GM12878 (cell line): ENCODE results near the gene PIP4K2B. TPM values are rescaled to one million over a fixed set of nuclear protein-coding genes. Genes with fewer than 3 reads are reported as not detected.

Experiments
- ATAC-seq: fragments of 200-7000 bp; cut with Tn5 transposase; 3 replicates; pipeline ENCODE4 v1.9.1; 2020; ENCODE audit warnings: mild to moderate bottlenecking, moderate library complexity
- BruUV-seq: library from RNA; stranded (reverse); fragments of 400-500 nt; replicated peaks from 2 replicates; lab custom pipeline; 2021; lab: Mats Ljungman, UMichigan
- CTCF ChIA-PET: fragments of 300-600 bp; sonication (Branson Sonifier 250); formaldehyde crosslinking; extraction: SDS; loops from one replicate; lab custom pipeline; 2021; ENCODE audit warnings: inconsistent platforms; lab: Yijun Ruan, JAX
- POLR2A ChIA-PET: fragments of 350-600 bp; formaldehyde crosslinking; extraction: SDS; loops from one replicate; lab custom pipeline; 2021; ENCODE audit warnings: inconsistent platforms; lab: Charles Lee
- RAD21 ChIA-PET: fragments of 300-600 bp; sonication (Branson Sonifier 250); formaldehyde crosslinking; loops from one replicate; lab custom pipeline; 2023; ENCODE audit warnings: antibody characterized with exemption; ENCODE audit not compliant: unreplicated experiment; lab: Charles Lee
- SMC1A ChIA-PET: fragments of 300-600 bp; sonication (Branson Sonifier 250); formaldehyde crosslinking; loops from one replicate; lab custom pipeline; 2023; ENCODE audit not compliant: unreplicated experiment, uncharacterized antibody; lab: Charles Lee
- DNase-seq: peaks from one replicate; pipeline ENCODE4 v3.0.0-alpha.2; 2011; ENCODE audit warnings: low read depth, low spot score
- FAIRE-seq: peaks from 3 replicates; lab custom pipeline; 2011; peaks lifted over from hg19 to GRCh38; lab: Jason Lieb, UNC
- H2AFZ ChIP-seq: 2 replicates; pipeline ENCODE4 v1.6.0; 2011; ENCODE audit warnings: low read depth, low read length, control low read depth; ENCODE audit not compliant: control insufficient read depth
- H3K27ac ChIP-seq: 2 replicates; pipeline ENCODE4 v1.5.1; 2011; ENCODE audit warnings: control low read depth; ENCODE audit not compliant: control insufficient read depth, insufficient read depth
- H3K27me3 ChIP-seq, 2 experiments: replicated peaks in 1 of 2; 2 replicates each; pipeline versions ENCODE4 v1.6.0 to v1.6.1; 2011; ENCODE audit warnings: low read length in 1 of 2; ENCODE audit not compliant: control insufficient read depth in 2 of 2, insufficient read depth in 2 of 2
- H3K36me3 ChIP-seq, 2 experiments: 2 replicates each; pipeline ENCODE4 v1.5.1; 2011; ENCODE audit warnings: low read length in 1 of 2; ENCODE audit not compliant: control insufficient read depth in 2 of 2, insufficient read depth in 2 of 2
- H3K4me1 ChIP-seq: 2 replicates; pipeline ENCODE4 v1.6.1; 2011; ENCODE audit warnings: mild to moderate bottlenecking, low read length, moderate library complexity, mixed read lengths; ENCODE audit not compliant: control insufficient read depth, insufficient read depth
- H3K4me2 ChIP-seq: 2 replicates; pipeline ENCODE4 v1.6.0; 2011; ENCODE audit warnings: control low read depth; ENCODE audit not compliant: control insufficient read depth, insufficient read depth
- H3K4me3 ChIP-seq: fragments of 200-600 bp; sonication (generic); 2 replicates; pipeline ENCODE4 v1.5.1; 2016
- H3K79me2 ChIP-seq: 2 replicates; pipeline ENCODE4 v1.6.0; 2011; ENCODE audit warnings: low read length; ENCODE audit not compliant: control insufficient read depth, insufficient read depth
- H3K9ac ChIP-seq: 2 replicates; pipeline ENCODE4 v1.8.0; 2011; ENCODE audit warnings: low read length, control low read depth, mixed read lengths; ENCODE audit not compliant: control insufficient read depth, insufficient read depth
- H3K9me3 ChIP-seq: replicated peaks from 3 replicates; pipeline ENCODE4 v1.5.1; 2011; ENCODE audit warnings: mild to moderate bottlenecking, low read length; ENCODE audit not compliant: control insufficient read depth, insufficient read depth
- H4K20me1 ChIP-seq: 2 replicates; pipeline ENCODE4 v1.6.0; 2011; ENCODE audit not compliant: control insufficient read depth, insufficient read depth
- CBFB ChIP-seq: IDR thresholded peaks from 2 replicates; pipeline ENCODE4 v1.6.1; 2016; ENCODE audit warnings: antibody characterized with exemption, low read depth
- MTA2 ChIP-seq: fragments of 450-650 bp; IDR thresholded peaks from 2 replicates; pipeline ENCODE4 v1.6.1; 2016; ENCODE audit warnings: low read depth, mild to moderate bottlenecking, moderate library complexity
- MYB ChIP-seq: fragments of 150-350 bp; IDR thresholded peaks from 2 replicates; pipeline ENCODE4 v1.6.1; 2014; ENCODE audit warnings: mild to moderate bottlenecking, low read depth, low read length, borderline replicate concordance
- YY1 ChIP-seq: IDR thresholded peaks from 2 replicates; pipeline ENCODE4 v1.6.1; 2011; ENCODE audit warnings: low read depth, mild to moderate bottlenecking, low read length
- WGBS: methylation state at CpG from one replicate; pipeline ENCODE4 v1.1.6; 2016; ENCODE audit warnings: low lambda C conversion rate; ENCODE audit not compliant: insufficient replicate concordance, insufficient coverage; ENCODE audit errors: missing lambda C conversion rate; 5-methylcytosine and 5-hydroxymethylcytosine counted together
- in situ Hi-C: fragments of 300-500 bp; cut with MboI; formaldehyde crosslinking; loops from 9 replicates; pipeline ENCODE4 v1.14.3; 2018; ENCODE audit warnings: mixed read lengths
- intact Hi-C: fragments of 100-400 bp; cut with micrococcal nuclease; formaldehyde crosslinking; loops from one replicate; pipeline ENCODE4 v1.14.2; 2022; ENCODE audit not compliant: unreplicated experiment
- polyA plus RNA-seq, 11 experiments: library from polyadenylated mRNA; depleted of rRNA in 4 of 11; unstranded in 6 of 11; stranded (reverse) in 5 of 11; fragments of >200 nt; fragmentation: Nextera tagmentation in 4 of 11; fragmentation: Illumina TruSeq in 1 of 11; extraction: Ambion mirVana in 4 of 11; extraction: Trizol in 1 of 11; gene quantifications; 1 replicate in 1 of 11; 2 replicates in 10 of 11; pipeline versions ENCODE4 v1.2.1 to v1.2.3, GENCODE V29; 2011 to 2016; ENCODE audit warnings: inconsistent platforms in 2 of 11, missing spikeins in 2 of 11, low read depth in 1 of 11
- total RNA-seq, 4 experiments: library from RNA; depleted of rRNA in 3 of 4; stranded (reverse); fragments of >200 nt in 3 of 4; fragmentation: Illumina TruSeq in 1 of 4; extraction: Trizol in 1 of 4; gene quantifications; 2 replicates each; pipeline versions ENCODE4 v1.2.1 to v1.2.3, GENCODE V29; 2013 to 2021
- TF ChIP-seq, protein P1 (sequence below): fragments of 450-650 bp; IDR thresholded peaks from 2 replicates; pipeline ENCODE4 v1.6.1; 2017; ENCODE audit warnings: borderline replicate concordance
- TF ChIP-seq, protein P2 (sequence below): IDR thresholded peaks from 2 replicates; pipeline ENCODE4 v1.6.1; 2012; ENCODE audit warnings: improper control_type of control experiment, low read depth, low read length; ENCODE audit not compliant: insufficient replicate concordance
- TF ChIP-seq, protein P3 (sequence below): fragments of 450-650 bp; conservative IDR thresholded peaks from 2 replicates; pipeline ENCODE4 v1.6.1; 2017; ENCODE audit warnings: mild to moderate bottlenecking, moderate library complexity
- TF ChIP-seq, protein P4 (sequence below): fragments of 150-350 bp; IDR thresholded peaks from 2 replicates; pipeline ENCODE4 v1.6.1; 2014; ENCODE audit warnings: mild to moderate bottlenecking, low read depth, low read length
- TF ChIP-seq, protein P5 (sequence below): IDR thresholded peaks from 2 replicates; pipeline ENCODE4 v1.6.1; 2011; ENCODE audit warnings: mild to moderate bottlenecking, low read depth, low read length, moderate library complexity; ENCODE audit not compliant: insufficient replicate concordance
- TF ChIP-seq, protein P6 (sequence below): IDR thresholded peaks from 2 replicates; pipeline ENCODE4 v1.6.1; 2011; ENCODE audit warnings: low read depth, mild to moderate bottlenecking, low read length, moderate library complexity, borderline replicate concordance; ENCODE audit errors: extremely low read depth

PIP4K2B gene
- total and polyA plus RNA-seq, 10 of the 15 experiments (the other 5 are each of a cell fraction or from before 2014, with no cell fraction given), result 3.8 to 30.3 (median 18.2) TPM

DNA sequence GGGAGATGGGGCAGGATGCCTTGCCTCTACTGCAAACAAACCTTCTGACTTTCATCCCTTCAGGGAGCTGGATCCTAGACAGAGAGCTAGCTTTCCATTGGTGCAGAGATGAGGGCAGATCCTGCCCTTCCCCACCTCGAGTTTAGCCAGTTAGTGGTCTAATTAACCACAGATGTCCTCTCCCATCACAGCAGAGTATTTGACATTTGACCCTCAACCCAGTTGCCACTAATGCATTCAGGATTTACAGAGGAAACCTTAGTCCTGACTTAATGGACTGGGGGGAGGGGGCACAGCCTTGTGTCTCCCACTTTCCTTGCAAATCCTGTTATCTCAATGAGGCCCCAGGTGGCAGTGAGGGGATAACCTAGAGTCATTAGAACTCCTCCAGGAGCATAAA, 10.2 kb downstream of the PIP4K2B start:
- Histone ChIP-seq H4K20me1 (no peaks in the 10 kb centered on the region), H3K9me3 (no peaks in the 10 kb centered on the region), H3K27ac (no peak overlapping the region), H3K27me3 (no peaks in the 10 kb centered on the region), H3K36me3 (peaks cover 7 to 9% of the 10 kb centered on the region in 2 experiments; a peak in 3 of 4 replicates), H3K4me1 (no peaks in the 10 kb centered on the region; the same call in 1 of the 2 replicates), H3K4me3 (no peak overlapping the region), H3K79me2 (peaks cover 2% of the 10 kb centered on the region), H3K4me2 (no peak overlapping the region), H2AFZ (no peak overlapping the region), H3K9ac (no peak overlapping the region)
- ChIA-PET RAD21 (no interaction called here), SMC1A (interaction anchor here (0.6 to 1.1 kb wide), 3 partner anchors 13 to 617 kb away, joined by 3 read pairs; no protein-coding TSS in a partner anchor), POLR2A (no interaction called here), CTCF (interaction anchor here (0.9 kb wide), 1 partner anchor 455 kb away, joined by 3 read pairs; no protein-coding TSS in a partner anchor)
- DNase-seq (no peak), FAIRE-seq (no peak), ATAC-seq (no peak)
- intact Hi-C loops, result no loop called here
- in situ Hi-C loops, result no loop called here
- 67% methylated on average over 1 of the region's 1 CpG for WGBS
- no TSS peak for BruUV-seq
- TF ChIP-seq, protein P1, sequence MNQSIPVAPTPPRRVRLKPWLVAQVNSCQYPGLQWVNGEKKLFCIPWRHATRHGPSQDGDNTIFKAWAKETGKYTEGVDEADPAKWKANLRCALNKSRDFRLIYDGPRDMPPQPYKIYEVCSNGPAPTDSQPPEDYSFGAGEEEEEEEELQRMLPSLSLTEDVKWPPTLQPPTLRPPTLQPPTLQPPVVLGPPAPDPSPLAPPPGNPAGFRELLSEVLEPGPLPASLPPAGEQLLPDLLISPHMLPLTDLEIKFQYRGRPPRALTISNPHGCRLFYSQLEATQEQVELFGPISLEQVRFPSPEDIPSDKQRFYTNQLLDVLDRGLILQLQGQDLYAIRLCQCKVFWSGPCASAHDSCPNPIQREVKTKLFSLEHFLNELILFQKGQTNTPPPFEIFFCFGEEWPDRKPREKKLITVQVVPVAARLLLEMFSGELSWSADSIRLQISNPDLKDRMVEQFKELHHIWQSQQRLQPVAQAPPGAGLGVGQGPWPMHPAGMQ, result no peak
- TF ChIP-seq, protein P2, sequence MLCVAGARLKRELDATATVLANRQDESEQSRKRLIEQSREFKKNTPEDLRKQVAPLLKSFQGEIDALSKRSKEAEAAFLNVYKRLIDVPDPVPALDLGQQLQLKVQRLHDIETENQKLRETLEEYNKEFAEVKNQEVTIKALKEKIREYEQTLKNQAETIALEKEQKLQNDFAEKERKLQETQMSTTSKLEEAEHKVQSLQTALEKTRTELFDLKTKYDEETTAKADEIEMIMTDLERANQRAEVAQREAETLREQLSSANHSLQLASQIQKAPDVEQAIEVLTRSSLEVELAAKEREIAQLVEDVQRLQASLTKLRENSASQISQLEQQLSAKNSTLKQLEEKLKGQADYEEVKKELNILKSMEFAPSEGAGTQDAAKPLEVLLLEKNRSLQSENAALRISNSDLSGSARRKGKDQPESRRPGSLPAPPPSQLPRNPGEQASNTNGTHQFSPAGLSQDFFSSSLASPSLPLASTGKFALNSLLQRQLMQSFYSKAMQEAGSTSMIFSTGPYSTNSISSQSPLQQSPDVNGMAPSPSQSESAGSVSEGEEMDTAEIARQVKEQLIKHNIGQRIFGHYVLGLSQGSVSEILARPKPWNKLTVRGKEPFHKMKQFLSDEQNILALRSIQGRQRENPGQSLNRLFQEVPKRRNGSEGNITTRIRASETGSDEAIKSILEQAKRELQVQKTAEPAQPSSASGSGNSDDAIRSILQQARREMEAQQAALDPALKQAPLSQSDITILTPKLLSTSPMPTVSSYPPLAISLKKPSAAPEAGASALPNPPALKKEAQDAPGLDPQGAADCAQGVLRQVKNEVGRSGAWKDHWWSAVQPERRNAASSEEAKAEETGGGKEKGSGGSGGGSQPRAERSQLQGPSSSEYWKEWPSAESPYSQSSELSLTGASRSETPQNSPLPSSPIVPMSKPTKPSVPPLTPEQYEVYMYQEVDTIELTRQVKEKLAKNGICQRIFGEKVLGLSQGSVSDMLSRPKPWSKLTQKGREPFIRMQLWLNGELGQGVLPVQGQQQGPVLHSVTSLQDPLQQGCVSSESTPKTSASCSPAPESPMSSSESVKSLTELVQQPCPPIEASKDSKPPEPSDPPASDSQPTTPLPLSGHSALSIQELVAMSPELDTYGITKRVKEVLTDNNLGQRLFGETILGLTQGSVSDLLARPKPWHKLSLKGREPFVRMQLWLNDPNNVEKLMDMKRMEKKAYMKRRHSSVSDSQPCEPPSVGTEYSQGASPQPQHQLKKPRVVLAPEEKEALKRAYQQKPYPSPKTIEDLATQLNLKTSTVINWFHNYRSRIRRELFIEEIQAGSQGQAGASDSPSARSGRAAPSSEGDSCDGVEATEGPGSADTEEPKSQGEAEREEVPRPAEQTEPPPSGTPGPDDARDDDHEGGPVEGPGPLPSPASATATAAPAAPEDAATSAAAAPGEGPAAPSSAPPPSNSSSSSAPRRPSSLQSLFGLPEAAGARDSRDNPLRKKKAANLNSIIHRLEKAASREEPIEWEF, result no peak
- TF ChIP-seq MTA2 (no peak), MYB (no peak), CBFB (no peak), YY1 (no peak)
- TF ChIP-seq, protein P3, sequence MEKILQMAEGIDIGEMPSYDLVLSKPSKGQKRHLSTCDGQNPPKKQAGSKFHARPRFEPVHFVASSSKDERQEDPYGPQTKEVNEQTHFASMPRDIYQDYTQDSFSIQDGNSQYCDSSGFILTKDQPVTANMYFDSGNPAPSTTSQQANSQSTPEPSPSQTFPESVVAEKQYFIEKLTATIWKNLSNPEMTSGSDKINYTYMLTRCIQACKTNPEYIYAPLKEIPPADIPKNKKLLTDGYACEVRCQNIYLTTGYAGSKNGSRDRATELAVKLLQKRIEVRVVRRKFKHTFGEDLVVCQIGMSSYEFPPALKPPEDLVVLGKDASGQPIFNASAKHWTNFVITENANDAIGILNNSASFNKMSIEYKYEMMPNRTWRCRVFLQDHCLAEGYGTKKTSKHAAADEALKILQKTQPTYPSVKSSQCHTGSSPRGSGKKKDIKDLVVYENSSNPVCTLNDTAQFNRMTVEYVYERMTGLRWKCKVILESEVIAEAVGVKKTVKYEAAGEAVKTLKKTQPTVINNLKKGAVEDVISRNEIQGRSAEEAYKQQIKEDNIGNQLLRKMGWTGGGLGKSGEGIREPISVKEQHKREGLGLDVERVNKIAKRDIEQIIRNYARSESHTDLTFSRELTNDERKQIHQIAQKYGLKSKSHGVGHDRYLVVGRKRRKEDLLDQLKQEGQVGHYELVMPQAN, result no peak
- TF ChIP-seq, protein P4, sequence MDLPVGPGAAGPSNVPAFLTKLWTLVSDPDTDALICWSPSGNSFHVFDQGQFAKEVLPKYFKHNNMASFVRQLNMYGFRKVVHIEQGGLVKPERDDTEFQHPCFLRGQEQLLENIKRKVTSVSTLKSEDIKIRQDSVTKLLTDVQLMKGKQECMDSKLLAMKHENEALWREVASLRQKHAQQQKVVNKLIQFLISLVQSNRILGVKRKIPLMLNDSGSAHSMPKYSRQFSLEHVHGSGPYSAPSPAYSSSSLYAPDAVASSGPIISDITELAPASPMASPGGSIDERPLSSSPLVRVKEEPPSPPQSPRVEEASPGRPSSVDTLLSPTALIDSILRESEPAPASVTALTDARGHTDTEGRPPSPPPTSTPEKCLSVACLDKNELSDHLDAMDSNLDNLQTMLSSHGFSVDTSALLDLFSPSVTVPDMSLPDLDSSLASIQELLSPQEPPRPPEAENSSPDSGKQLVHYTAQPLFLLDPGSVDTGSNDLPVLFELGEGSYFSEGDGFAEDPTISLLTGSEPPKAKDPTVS, result no peak
- TF ChIP-seq, protein P5, sequence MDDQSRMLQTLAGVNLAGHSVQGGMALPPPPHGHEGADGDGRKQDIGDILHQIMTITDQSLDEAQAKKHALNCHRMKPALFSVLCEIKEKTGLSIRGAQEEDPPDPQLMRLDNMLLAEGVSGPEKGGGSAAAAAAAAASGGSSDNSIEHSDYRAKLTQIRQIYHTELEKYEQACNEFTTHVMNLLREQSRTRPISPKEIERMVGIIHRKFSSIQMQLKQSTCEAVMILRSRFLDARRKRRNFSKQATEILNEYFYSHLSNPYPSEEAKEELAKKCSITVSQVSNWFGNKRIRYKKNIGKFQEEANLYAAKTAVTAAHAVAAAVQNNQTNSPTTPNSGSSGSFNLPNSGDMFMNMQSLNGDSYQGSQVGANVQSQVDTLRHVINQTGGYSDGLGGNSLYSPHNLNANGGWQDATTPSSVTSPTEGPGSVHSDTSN, result no peak
- TF ChIP-seq, protein P6, sequence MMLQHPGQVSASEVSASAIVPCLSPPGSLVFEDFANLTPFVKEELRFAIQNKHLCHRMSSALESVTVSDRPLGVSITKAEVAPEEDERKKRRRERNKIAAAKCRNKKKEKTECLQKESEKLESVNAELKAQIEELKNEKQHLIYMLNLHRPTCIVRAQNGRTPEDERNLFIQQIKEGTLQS, result no peak
